ENCODE results near the gene CLEC11A.

CLEC11A gene

GRCh38 chr19:50723069-50723468 lies at the start of gene CLEC11A:
Gene CLEC11A (plus strand): TSS chr19:50723364. CDS start chr19:50723526, 162 bp downstream.
- H3K27ac ChIP-seq (ENCODE audit: low read depth, low read length) = peak within 1 kb of the TSS; percentile 29
- H3K4me3 ChIP-seq (ENCODE audit: low read depth, low read length) = peak within 1 kb of the TSS; percentile 74
- H2AFZ ChIP-seq (ENCODE audit: low read length, unreplicated experiment) = peak within 1 kb of the TSS; percentile 68
- no peaks in the 10 kb centered on the region for H3K36me3 ChIP-seq (ENCODE audit: insufficient read depth, low read length)
- peaks cover 15% of the 10 kb centered on the region for H3K4me1 ChIP-seq (ENCODE audit: control insufficient read depth, insufficient read depth, low read length, unreplicated experiment)
- H3K79me2 ChIP-seq (ENCODE audit: control insufficient read depth, insufficient read depth, low read length, unreplicated experiment) = peaks cover 15% of the 10 kb centered on the region
- H3K27me3 ChIP-seq (ENCODE audit: insufficient read depth, low read length) = no peaks in the 10 kb centered on the region

- peaks cover 14% of the 10 kb centered on the region for H3K27me3 ChIP-seq (ENCODE audit: insufficient read depth, low read length)
- H2AFZ ChIP-seq (ENCODE audit: low read length, unreplicated experiment) = no peak overlapping the region
- no peaks in the 10 kb centered on the region for H3K4me1 ChIP-seq (ENCODE audit: control insufficient read depth, insufficient read depth, low read length, unreplicated experiment)
- no peak overlapping the region for H3K27ac ChIP-seq (ENCODE audit: low read depth, low read length)
- H3K36me3 ChIP-seq (ENCODE audit: insufficient read depth, low read length) = no peaks in the 10 kb centered on the region
- H3K79me2 ChIP-seq (ENCODE audit: control insufficient read depth, insufficient read depth, low read length, unreplicated experiment) = no peaks in the 10 kb centered on the region
- no peak overlapping the region for H3K4me3 ChIP-seq (ENCODE audit: low read depth, low read length)
Measured at GRCh38 chr19:50676625-50677197, 46.5 kb upstream of the CLEC11A start.

- Histone ChIP-seq H3K36me3 (ENCODE audit: insufficient read depth, low read length) (no peaks in the 10 kb centered on the region), H3K27me3 (ENCODE audit: insufficient read depth, low read length) (peaks cover 10% of the 10 kb centered on the region), H3K4me3 (ENCODE audit: low read depth, low read length) (no peak overlapping the region)
Measured at GRCh38 chr19:50677636-50678035, 45.5 kb upstream of the CLEC11A start.

GRCh38 chr19:50678323-50678722 lies 44.8 kb upstream of the CLEC11A start:
- H3K27ac ChIP-seq (ENCODE audit: low read depth, low read length) = no peak overlapping the region
- no peaks in the 10 kb centered on the region for H3K4me1 ChIP-seq (ENCODE audit: control insufficient read depth, insufficient read depth, low read length, unreplicated experiment)
- H3K4me3 ChIP-seq (ENCODE audit: low read depth, low read length) = no peak overlapping the region
- peaks cover 6% of the 10 kb centered on the region for H3K27me3 ChIP-seq (ENCODE audit: insufficient read depth, low read length)
- no peak overlapping the region for H2AFZ ChIP-seq (ENCODE audit: low read length, unreplicated experiment)
- no peaks in the 10 kb centered on the region for H3K36me3 ChIP-seq (ENCODE audit: insufficient read depth, low read length)
- no peaks in the 10 kb centered on the region for H3K79me2 ChIP-seq (ENCODE audit: control insufficient read depth, insufficient read depth, low read length, unreplicated experiment)

More at GRCh38 chr19:50677636-50678035, 45.5 kb upstream of the CLEC11A start:
- H3K27ac ChIP-seq (ENCODE audit: low read depth, low read length) = no peak overlapping the region
- H3K4me1 ChIP-seq (ENCODE audit: control insufficient read depth, insufficient read depth, low read length, unreplicated experiment) = no peaks in the 10 kb centered on the region
- H2AFZ ChIP-seq (ENCODE audit: low read length, unreplicated experiment) = no peak overlapping the region
- no peaks in the 10 kb centered on the region for H3K79me2 ChIP-seq (ENCODE audit: control insufficient read depth, insufficient read depth, low read length, unreplicated experiment)

- Histone ChIP-seq H3K27ac (ENCODE audit: low read depth, low read length) (no peak overlapping the region), H2AFZ (ENCODE audit: low read length, unreplicated experiment) (no peak overlapping the region), H3K27me3 (ENCODE audit: insufficient read depth, low read length) (peaks cover 3% of the 10 kb centered on the region; the same call in 1 of the 2 replicates), H3K4me1 (ENCODE audit: control insufficient read depth, insufficient read depth, low read length, unreplicated experiment) (no peaks in the 10 kb centered on the region), H3K79me2 (ENCODE audit: control insufficient read depth, insufficient read depth, low read length, unreplicated experiment) (no peaks in the 10 kb centered on the region), H3K36me3 (ENCODE audit: insufficient read depth, low read length) (no peaks in the 10 kb centered on the region), H3K4me3 (ENCODE audit: low read depth, low read length) (no peak overlapping the region)
Measured at GRCh38 chr19:50679177-50680125, 43.7 kb upstream of the CLEC11A start.

- Histone ChIP-seq H3K36me3 (ENCODE audit: insufficient read depth, low read length) (no peaks in the 10 kb centered on the region), H3K27me3 (ENCODE audit: insufficient read depth, low read length) (peaks cover 3% of the 10 kb centered on the region; the same call in 1 of the 2 replicates), H2AFZ (ENCODE audit: low read length, unreplicated experiment) (no peak overlapping the region), H3K4me1 (ENCODE audit: control insufficient read depth, insufficient read depth, low read length, unreplicated experiment) (no peaks in the 10 kb centered on the region), H3K4me3 (ENCODE audit: low read depth, low read length) (no peak overlapping the region), H3K79me2 (ENCODE audit: control insufficient read depth, insufficient read depth, low read length, unreplicated experiment) (no peaks in the 10 kb centered on the region), H3K27ac (ENCODE audit: low read depth, low read length) (no peak overlapping the region)
Measured at GRCh38 chr19:50686310-50687032, 36.7 kb upstream of the CLEC11A start.

- Histone ChIP-seq H3K4me3 (ENCODE audit: low read depth, low read length) (no peak overlapping the region), H2AFZ (ENCODE audit: low read length, unreplicated experiment) (no peak overlapping the region), H3K27me3 (ENCODE audit: insufficient read depth, low read length) (peaks cover 10% of the 10 kb centered on the region), H3K79me2 (ENCODE audit: control insufficient read depth, insufficient read depth, low read length, unreplicated experiment) (no peaks in the 10 kb centered on the region), H3K36me3 (ENCODE audit: insufficient read depth, low read length) (no peaks in the 10 kb centered on the region), H3K4me1 (ENCODE audit: control insufficient read depth, insufficient read depth, low read length, unreplicated experiment) (no peaks in the 10 kb centered on the region), H3K27ac (ENCODE audit: low read depth, low read length) (no peak overlapping the region)
Measured at GRCh38 chr19:50688766-50689165, 34.4 kb upstream of the CLEC11A start.

- H3K36me3 ChIP-seq (ENCODE audit: insufficient read depth, low read length) = no peaks in the 10 kb centered on the region
- H3K4me1 ChIP-seq (ENCODE audit: control insufficient read depth, insufficient read depth, low read length, unreplicated experiment) = no peaks in the 10 kb centered on the region
- peaks cover 18% of the 10 kb centered on the region for H3K27me3 ChIP-seq (ENCODE audit: insufficient read depth, low read length)
- H3K4me3 ChIP-seq (ENCODE audit: low read depth, low read length) = no peak overlapping the region
- no peak overlapping the region for H3K27ac ChIP-seq (ENCODE audit: low read depth, low read length)
- H2AFZ ChIP-seq (ENCODE audit: low read length, unreplicated experiment) = no peak overlapping the region
- H3K79me2 ChIP-seq (ENCODE audit: control insufficient read depth, insufficient read depth, low read length, unreplicated experiment) = no peaks in the 10 kb centered on the region
Measured at GRCh38 chr19:50690439-50690838, 32.7 kb upstream of the CLEC11A start.

- Histone ChIP-seq H3K27me3 (ENCODE audit: insufficient read depth, low read length) (peaks cover 25% of the 10 kb centered on the region), H3K4me1 (ENCODE audit: control insufficient read depth, insufficient read depth, low read length, unreplicated experiment) (no peaks in the 10 kb centered on the region), H3K27ac (ENCODE audit: low read depth, low read length) (no peak overlapping the region), H2AFZ (ENCODE audit: low read length, unreplicated experiment) (no peak overlapping the region), H3K4me3 (ENCODE audit: low read depth, low read length) (no peak overlapping the region), H3K36me3 (ENCODE audit: insufficient read depth, low read length) (no peaks in the 10 kb centered on the region), H3K79me2 (ENCODE audit: control insufficient read depth, insufficient read depth, low read length, unreplicated experiment) (no peaks in the 10 kb centered on the region)
Measured at GRCh38 chr19:50693064-50693975, 29.8 kb upstream of the CLEC11A start.

- peaks cover 35% of the 10 kb centered on the region for H3K27me3 ChIP-seq (ENCODE audit: insufficient read depth, low read length)
- H3K79me2 ChIP-seq (ENCODE audit: control insufficient read depth, insufficient read depth, low read length, unreplicated experiment) = no peaks in the 10 kb centered on the region
- H3K4me3 ChIP-seq (ENCODE audit: low read depth, low read length) = no peak overlapping the region
Measured at GRCh38 chr19:50694815-50695145, 28.4 kb upstream of the CLEC11A start.

More at GRCh38 chr19:50694815-50695145, 28.4 kb upstream of the CLEC11A start:
- H2AFZ ChIP-seq (ENCODE audit: low read length, unreplicated experiment) = no peak overlapping the region
- H3K4me1 ChIP-seq (ENCODE audit: control insufficient read depth, insufficient read depth, low read length, unreplicated experiment) = no peaks in the 10 kb centered on the region
- no peaks in the 10 kb centered on the region for H3K36me3 ChIP-seq (ENCODE audit: insufficient read depth, low read length)
- no peak overlapping the region for H3K27ac ChIP-seq (ENCODE audit: low read depth, low read length)
